ENCODE data around the gene GPR4.

Gene GPR4

DNA sequence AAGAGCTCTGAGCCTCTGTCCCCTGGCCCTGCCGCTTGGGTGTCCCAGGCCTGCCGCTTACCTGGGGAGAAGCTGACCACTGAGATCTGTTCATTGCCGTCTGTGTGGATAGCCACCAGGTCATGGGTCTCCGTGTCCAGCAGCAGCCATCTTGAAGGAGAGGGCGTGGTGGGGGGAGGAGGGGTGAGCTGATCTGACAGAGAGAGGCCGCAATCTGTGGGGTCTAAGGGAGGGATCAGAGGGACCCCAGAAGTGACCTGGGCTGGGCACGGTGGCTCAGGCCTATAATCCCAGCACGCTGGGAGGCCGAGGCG lies 14.6 kb upstream of the GPR4 start:
- TF ChIP-seq CREB1 (IDR thresholded peaks at IDR 0.05; ENCODE audit: low read depth), result no peak
- TF ChIP-seq, protein P1, sequence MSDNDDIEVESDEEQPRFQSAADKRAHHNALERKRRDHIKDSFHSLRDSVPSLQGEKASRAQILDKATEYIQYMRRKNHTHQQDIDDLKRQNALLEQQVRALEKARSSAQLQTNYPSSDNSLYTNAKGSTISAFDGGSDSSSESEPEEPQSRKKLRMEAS (IDR thresholded peaks at IDR 0.05), result no peak

DNA sequence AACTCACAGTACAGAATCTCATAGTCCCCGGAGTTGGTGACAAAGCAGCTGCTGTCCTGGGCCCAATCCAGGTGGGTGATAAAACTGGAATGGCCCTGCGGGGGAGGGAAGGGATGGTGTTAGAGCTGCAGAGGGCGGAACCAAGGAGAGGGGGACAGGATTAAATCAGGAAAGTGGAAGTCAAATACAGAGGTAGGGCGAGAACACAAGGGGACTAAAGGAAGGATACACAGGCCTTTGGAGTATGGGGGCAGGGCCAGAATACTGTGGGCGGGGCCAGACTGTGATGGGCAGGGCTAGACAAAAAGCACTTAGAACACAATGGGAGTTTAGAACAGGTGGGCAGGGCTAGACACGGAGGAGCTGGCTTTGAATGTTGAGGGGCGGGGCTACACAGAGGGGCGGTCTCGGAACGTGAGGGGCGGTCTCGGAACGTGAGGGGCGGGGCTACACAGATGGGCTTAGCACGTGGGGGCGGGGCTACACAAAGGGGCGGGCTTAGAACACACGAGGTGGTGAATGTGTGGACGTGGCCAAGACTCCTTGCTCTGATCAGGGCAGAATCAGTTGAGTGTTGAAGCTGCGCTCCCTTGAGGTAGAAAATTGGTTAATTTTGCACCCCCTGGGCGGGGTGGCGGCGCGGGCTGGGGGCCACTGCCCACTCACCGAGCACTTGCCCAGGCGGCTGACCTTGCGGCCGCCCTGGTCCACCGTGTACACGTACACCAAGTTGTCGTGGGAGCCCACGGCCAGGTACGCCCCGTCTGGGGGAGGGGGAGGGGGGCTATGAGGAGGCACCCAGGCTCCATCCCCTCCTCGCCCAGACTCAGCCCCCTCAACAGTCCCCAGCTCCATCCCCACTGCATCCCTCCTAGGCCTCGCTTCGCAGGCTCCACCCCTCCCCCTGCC lies 14.0 kb upstream of the GPR4 start:
- TF ChIP-seq TCF12 (IDR thresholded peaks at IDR 0.05; ENCODE audit: low read depth), result no peak
- no peak for TF ChIP-seq RAD21 (IDR thresholded peaks at IDR 0.05; ENCODE audit: low read depth)
- TF ChIP-seq, protein P1 (IDR thresholded peaks at IDR 0.05), result peak; percentile 67; the same call in 1 of the 2 replicates
- TF ChIP-seq, protein P2, sequence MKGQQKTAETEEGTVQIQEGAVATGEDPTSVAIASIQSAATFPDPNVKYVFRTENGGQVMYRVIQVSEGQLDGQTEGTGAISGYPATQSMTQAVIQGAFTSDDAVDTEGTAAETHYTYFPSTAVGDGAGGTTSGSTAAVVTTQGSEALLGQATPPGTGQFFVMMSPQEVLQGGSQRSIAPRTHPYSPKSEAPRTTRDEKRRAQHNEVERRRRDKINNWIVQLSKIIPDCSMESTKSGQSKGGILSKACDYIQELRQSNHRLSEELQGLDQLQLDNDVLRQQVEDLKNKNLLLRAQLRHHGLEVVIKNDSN (IDR thresholded peaks at IDR 0.05), result no peak
- TF ChIP-seq FOXM1 (IDR thresholded peaks at IDR 0.05; ENCODE audit: borderline replicate concordance, low read depth), result no peak

DNA sequence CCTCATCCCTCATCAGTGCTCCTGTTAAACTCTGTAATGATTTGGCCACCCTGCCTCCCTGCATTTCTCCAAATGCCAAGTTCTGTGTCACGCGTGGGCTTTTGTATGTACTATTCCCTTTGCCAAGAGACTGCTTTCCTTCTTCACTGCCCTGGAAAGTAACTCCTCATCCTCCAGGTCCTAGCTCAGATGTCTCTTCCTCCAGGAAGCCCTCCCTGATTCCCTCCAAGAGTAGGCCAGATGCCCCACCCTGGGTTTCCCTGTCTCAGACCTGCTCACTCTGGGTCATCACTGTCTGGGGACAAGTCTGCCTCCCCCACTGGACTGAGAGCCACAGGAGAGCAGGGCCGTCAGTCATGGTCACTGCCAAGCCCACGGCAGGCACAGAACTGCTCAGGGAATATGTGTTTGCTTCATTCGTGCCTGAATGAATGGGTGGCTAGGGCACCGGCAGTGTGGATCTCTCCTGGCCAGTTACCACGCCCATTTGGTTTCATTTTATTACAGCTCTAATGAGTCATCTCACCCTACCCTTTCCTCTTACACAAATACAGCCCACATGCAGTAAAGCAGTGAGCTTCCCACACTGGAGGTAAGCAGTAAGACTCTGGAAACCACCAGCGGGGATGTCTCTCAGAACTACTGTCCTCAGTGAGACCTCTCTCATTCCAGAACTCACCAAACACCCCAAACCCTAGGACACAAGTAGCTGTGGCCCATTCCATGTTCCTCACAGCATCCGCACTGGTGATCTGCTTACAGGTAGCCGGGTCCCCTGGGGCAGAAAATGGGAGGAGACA lies 12.1 kb upstream of the GPR4 start:
- no peak for TF ChIP-seq TCF12 (IDR thresholded peaks at IDR 0.05; ENCODE audit: low read depth)
- no peak for TF ChIP-seq CREB1 (IDR thresholded peaks at IDR 0.05; ENCODE audit: low read depth)
- TF ChIP-seq YY1 (IDR thresholded peaks at IDR 0.05; ENCODE audit: low read depth), result no peak
- TF ChIP-seq TAF1 (IDR thresholded peaks at IDR 0.05; ENCODE audit: low read depth), result no peak
- TF ChIP-seq ZBTB7A (IDR thresholded peaks at IDR 0.05; ENCODE audit: low read depth), result no peak
- no peak for TF ChIP-seq FOXM1 (IDR thresholded peaks at IDR 0.05; ENCODE audit: borderline replicate concordance, low read depth)
- TF ChIP-seq EGR1 (IDR thresholded peaks at IDR 0.05), result no peak
- TF ChIP-seq, protein P2 (IDR thresholded peaks at IDR 0.05), result no peak
- TF ChIP-seq TEAD4 (IDR thresholded peaks at IDR 0.05), result no peak
- no peak for TF ChIP-seq NFIC (IDR thresholded peaks at IDR 0.05)
- TF ChIP-seq, protein P1 (IDR thresholded peaks at IDR 0.05), result no peak
- no peak for TF ChIP-seq RAD21 (IDR thresholded peaks at IDR 0.05; ENCODE audit: low read depth)
- no peak for TF ChIP-seq CEBPB (IDR thresholded peaks at IDR 0.05)
- no peak for TF ChIP-seq EP300 (IDR thresholded peaks at IDR 0.05; ENCODE audit: borderline replicate concordance)
- TF ChIP-seq, protein P3, sequence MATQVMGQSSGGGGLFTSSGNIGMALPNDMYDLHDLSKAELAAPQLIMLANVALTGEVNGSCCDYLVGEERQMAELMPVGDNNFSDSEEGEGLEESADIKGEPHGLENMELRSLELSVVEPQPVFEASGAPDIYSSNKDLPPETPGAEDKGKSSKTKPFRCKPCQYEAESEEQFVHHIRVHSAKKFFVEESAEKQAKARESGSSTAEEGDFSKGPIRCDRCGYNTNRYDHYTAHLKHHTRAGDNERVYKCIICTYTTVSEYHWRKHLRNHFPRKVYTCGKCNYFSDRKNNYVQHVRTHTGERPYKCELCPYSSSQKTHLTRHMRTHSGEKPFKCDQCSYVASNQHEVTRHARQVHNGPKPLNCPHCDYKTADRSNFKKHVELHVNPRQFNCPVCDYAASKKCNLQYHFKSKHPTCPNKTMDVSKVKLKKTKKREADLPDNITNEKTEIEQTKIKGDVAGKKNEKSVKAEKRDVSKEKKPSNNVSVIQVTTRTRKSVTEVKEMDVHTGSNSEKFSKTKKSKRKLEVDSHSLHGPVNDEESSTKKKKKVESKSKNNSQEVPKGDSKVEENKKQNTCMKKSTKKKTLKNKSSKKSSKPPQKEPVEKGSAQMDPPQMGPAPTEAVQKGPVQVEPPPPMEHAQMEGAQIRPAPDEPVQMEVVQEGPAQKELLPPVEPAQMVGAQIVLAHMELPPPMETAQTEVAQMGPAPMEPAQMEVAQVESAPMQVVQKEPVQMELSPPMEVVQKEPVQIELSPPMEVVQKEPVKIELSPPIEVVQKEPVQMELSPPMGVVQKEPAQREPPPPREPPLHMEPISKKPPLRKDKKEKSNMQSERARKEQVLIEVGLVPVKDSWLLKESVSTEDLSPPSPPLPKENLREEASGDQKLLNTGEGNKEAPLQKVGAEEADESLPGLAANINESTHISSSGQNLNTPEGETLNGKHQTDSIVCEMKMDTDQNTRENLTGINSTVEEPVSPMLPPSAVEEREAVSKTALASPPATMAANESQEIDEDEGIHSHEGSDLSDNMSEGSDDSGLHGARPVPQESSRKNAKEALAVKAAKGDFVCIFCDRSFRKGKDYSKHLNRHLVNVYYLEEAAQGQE (IDR thresholded peaks at IDR 0.05; ENCODE audit: low read depth), result no peak

DNA sequence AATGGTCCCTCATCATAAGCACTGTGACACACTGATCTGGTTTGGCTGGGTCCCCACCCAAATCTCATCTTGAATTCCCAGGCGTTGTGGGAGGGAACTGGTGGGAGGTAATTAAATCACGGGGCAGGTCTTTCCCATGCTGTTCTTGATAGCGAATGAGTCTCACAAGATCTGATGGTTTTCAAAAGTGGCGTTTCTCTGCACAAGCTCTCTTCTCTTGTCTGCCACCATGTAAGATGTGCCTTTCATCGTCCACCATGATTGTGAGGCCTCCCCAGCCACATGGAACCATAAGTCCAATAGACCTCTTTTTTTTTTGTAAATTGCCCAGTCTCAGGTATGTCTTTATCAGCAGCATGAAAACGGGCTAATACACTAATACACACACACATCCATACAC lies 6.9 kb upstream of the GPR4 start:
- TF ChIP-seq TEAD4 (IDR thresholded peaks at IDR 0.05) (no peak), TAF1 (IDR thresholded peaks at IDR 0.05; ENCODE audit: low read depth) (no peak), TCF12 (IDR thresholded peaks at IDR 0.05; ENCODE audit: low read depth) (no peak), YY1 (IDR thresholded peaks at IDR 0.05; ENCODE audit: low read depth) (no peak)

DNA sequence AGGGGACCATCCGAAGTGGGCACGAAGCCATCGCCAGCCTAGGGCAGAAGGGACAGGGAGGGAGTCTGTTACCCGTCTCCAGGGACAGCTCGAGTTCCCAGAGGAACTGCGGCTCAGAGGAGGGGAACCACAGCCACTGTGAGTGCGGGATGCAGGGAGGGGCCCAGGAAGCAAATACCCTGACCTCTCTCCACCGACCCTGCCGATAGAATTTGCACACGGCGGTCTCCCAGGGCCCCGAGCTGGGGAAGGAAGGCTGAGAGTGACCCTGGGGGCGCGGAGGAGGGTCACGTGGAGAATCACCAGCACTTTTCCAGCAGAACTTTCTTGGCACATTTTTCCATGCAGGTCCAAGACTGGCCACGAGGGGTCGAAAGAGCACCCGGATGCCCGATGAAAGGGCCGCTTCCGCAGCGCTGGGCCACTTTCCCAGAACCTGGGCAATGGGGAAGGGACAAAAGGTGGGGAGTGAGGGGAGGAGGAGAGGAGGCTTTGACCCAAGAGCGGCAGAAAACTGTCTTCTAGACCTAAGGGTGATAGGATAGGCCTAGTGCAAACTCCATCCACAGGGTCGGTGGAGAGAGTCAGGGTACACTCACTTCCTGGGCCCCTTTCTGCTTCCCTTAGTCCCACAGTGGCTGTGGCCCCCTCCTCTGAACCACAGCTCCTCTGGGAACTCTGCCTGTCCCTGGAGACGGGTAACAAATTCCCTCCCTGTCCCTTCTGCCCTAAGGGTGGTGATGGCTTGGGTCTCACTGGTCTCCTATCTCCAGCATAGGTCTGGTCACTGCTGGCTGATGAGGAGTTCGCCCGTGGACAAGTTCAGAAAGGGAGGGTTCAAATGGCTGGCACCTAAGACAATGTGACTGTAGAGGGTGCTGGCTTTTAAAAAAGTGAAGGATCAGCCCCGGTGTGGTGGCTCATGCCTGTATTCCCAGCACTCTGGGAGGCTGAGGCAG lies 5.3 kb upstream of the GPR4 start:
- 0 out of 2 replicates have a peak, but pooled peaks have one; percentile 2 for TF ChIP-seq EP300 (IDR thresholded peaks at IDR 0.05; ENCODE audit: borderline replicate concordance)
- peak; percentile 84 for TF ChIP-seq RAD21 (IDR thresholded peaks at IDR 0.05; ENCODE audit: low read depth)
- TF ChIP-seq TCF12 (IDR thresholded peaks at IDR 0.05; ENCODE audit: low read depth), result no peak
- TF ChIP-seq NFIC (IDR thresholded peaks at IDR 0.05), result peak; percentile 78
- TF ChIP-seq, protein P2 (IDR thresholded peaks at IDR 0.05), result peak; percentile 94
- TF ChIP-seq TAF1 (IDR thresholded peaks at IDR 0.05; ENCODE audit: low read depth), result no peak

DNA sequence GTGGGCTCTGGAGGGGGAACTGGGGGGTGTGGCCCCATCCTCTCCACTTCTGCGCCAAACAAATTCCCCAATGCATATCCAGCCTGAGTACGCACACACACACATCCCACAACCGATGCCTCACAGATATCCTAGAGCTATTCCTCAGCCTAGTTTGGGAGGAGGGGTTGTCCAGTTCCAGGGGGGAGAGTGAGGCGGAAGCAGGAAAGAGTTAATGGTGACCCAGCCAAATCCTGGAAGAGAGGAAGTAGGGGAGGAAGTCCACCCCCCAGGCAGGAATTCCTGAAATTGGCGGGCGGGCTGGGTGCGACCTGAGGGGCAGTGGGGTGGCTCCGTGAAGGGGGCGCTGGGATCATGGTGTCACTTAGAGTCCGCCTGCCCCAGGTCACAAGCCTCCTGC lies 897 bp downstream of the GPR4 start:
- TF ChIP-seq, protein P3 (IDR thresholded peaks at IDR 0.05; ENCODE audit: low read depth), result no peak
- TF ChIP-seq RAD21 (IDR thresholded peaks at IDR 0.05; ENCODE audit: low read depth) (no peak), EP300 (IDR thresholded peaks at IDR 0.05; ENCODE audit: borderline replicate concordance) (no peak), TEAD4 (IDR thresholded peaks at IDR 0.05) (no peak), CEBPB (IDR thresholded peaks at IDR 0.05) (no peak), FOXM1 (IDR thresholded peaks at IDR 0.05; ENCODE audit: borderline replicate concordance, low read depth) (no peak), ZBTB7A (IDR thresholded peaks at IDR 0.05; ENCODE audit: low read depth) (no peak), EGR1 (IDR thresholded peaks at IDR 0.05) (no peak), TAF1 (IDR thresholded peaks at IDR 0.05; ENCODE audit: low read depth) (no peak), TCF12 (IDR thresholded peaks at IDR 0.05; ENCODE audit: low read depth) (no peak), CREB1 (IDR thresholded peaks at IDR 0.05; ENCODE audit: low read depth) (no peak), YY1 (IDR thresholded peaks at IDR 0.05; ENCODE audit: low read depth) (no peak), NFIC (IDR thresholded peaks at IDR 0.05) (no peak)
- TF ChIP-seq, protein P2 (IDR thresholded peaks at IDR 0.05), result no peak
- TF ChIP-seq, protein P1 (IDR thresholded peaks at IDR 0.05), result no peak
